HG03039 (cell line): ENCODE results near the gene ALOX12B.
"Not testable (repeated sequence)": the region's sequence is repeated elsewhere in the genome, so short reads cannot be mapped to it uniquely, and the experiment has no call there.

Source experiments
- ATAC-seq: cut with Tn5 transposase; IDR thresholded peaks from one replicate; pipeline ENCODE4 v1.9.1; 2021; ENCODE audit warnings: mild to moderate bottlenecking, moderate library complexity; ENCODE audit not compliant: unreplicated experiment

Gene ALOX12B

GRCh38 chr17:8119581-8120519 is 32.3 kb upstream of the ALOX12B start:
- no peak for ATAC-seq

- peak; percentile 38 for ATAC-seq
These were observed 31.5 kb upstream of the ALOX12B start for GRCh38 chr17:8118769-8119580.

- no peak for ATAC-seq
These were observed 30.7 kb upstream of the ALOX12B start, which contains the start of gene ALOXE3 for GRCh38 chr17:8117980-8118768. Gene ALOXE3, minus strand, starts transcription at chr17:8118514. Its CDS starts 524 bp downstream, at chr17:8117990.

- ATAC-seq = no peak
These were observed 30.0 kb upstream of the ALOX12B start for GRCh38 chr17:8117367-8117979.

- ATAC-seq = no peak
These were observed 29.3 kb upstream of the ALOX12B start for GRCh38 chr17:8116776-8117175.

GRCh38 chr17:8110907-8111306 is 23.4 kb upstream of the ALOX12B start:
- no peak for ATAC-seq

- ATAC-seq = no peak
These were observed 22.9 kb upstream of the ALOX12B start for GRCh38 chr17:8110456-8110804.

GRCh38 chr17:8109661-8110455 is 22.3 kb upstream of the ALOX12B start:
- no peak for ATAC-seq

GRCh38 chr17:8108972-8109660 is 21.6 kb upstream of the ALOX12B start:
- ATAC-seq = no peak

GRCh38 chr17:8106980-8107379 is 19.5 kb upstream of the ALOX12B start:
- not testable (repeated sequence) for ATAC-seq

GRCh38 chr17:8105957-8106398 is 18.5 kb upstream of the ALOX12B start:
- ATAC-seq = no peak

GRCh38 chr17:8104911-8105310 is 17.4 kb upstream of the ALOX12B start:
- ATAC-seq = no peak

GRCh38 chr17:8103549-8103948 is 16.0 kb upstream of the ALOX12B start:
- no peak for ATAC-seq

GRCh38 chr17:8101721-8102120 is 14.2 kb upstream of the ALOX12B start:
- ATAC-seq = no peak

- no peak for ATAC-seq
These were observed 13.2 kb upstream of the ALOX12B start for GRCh38 chr17:8100763-8101162.

GRCh38 chr17:8100111-8100510 is 12.6 kb upstream of the ALOX12B start:
- no peak for ATAC-seq

- ATAC-seq = no peak
These were observed 9.0 kb upstream of the ALOX12B start for GRCh38 chr17:8096541-8096940.

- ATAC-seq = no peak
These were observed 7.8 kb upstream of the ALOX12B start for GRCh38 chr17:8095361-8095760.

- no peak for ATAC-seq
These were observed 3.6 kb upstream of the ALOX12B start for GRCh38 chr17:8091033-8091687.
